SKM-1 (cell line): ENCODE results near the gene SLC41A2.
"Not testable (repeated sequence)": the region's sequence is repeated elsewhere in the genome, so short reads cannot be mapped to it uniquely, and the experiment has no call there.

ENCODE experiments used
- DNase-seq: peaks from one replicate; lab custom pipeline; 2025; ENCODE audit not compliant: unreplicated experiment; lab: John Stamatoyannopoulos, UW

Gene SLC41A2, protein sequence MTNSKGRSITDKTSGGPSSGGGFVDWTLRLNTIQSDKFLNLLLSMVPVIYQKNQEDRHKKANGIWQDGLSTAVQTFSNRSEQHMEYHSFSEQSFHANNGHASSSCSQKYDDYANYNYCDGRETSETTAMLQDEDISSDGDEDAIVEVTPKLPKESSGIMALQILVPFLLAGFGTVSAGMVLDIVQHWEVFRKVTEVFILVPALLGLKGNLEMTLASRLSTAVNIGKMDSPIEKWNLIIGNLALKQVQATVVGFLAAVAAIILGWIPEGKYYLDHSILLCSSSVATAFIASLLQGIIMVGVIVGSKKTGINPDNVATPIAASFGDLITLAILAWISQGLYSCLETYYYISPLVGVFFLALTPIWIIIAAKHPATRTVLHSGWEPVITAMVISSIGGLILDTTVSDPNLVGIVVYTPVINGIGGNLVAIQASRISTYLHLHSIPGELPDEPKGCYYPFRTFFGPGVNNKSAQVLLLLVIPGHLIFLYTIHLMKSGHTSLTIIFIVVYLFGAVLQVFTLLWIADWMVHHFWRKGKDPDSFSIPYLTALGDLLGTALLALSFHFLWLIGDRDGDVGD

DNA sequence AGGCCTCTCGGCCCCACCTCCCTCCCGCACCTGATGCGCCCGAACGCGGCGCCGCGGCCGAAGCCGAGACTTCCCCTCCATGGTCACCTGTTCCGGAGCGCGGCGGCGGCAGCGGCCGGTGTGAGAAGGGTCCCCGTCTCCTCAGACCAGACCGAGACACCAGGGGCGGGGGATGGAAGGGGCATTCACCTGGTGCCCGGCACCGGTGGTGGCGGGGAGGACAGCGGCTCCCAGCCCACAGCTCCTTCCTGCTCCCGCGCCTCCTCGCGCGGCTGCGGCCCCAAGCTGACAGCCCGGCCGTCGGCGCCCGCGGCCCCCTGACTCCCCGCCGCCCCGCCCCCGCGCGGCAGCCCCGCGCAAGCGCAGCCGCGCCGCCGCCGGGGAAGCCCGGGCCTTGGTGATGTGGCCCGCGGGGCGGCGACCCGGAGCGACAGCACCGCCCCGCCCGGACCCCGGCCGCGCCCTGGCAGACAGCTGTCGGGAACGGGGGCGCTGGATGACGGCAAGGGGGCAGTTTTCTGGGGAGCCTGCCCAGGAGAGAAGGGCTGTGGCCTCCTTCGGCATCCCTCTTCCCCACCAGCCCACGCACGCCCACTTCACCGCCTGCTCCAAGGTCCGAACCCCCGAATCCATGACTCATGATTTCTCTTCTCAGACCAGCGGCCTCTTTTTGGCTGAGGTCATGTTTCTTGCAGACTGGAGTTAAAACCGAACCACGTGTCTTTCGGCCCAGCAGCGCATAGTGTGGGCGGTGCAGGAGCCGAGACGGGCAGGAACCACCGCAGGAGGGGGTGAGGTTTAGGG is at the start of gene SLC41A2:
Gene SLC41A2 (minus strand): TSS at position 290 of the 804 bp plus-strand sequence. CDS start 29,763 bp downstream, outside the sequence.
- DNase-seq: peak; percentile 9

DNA sequence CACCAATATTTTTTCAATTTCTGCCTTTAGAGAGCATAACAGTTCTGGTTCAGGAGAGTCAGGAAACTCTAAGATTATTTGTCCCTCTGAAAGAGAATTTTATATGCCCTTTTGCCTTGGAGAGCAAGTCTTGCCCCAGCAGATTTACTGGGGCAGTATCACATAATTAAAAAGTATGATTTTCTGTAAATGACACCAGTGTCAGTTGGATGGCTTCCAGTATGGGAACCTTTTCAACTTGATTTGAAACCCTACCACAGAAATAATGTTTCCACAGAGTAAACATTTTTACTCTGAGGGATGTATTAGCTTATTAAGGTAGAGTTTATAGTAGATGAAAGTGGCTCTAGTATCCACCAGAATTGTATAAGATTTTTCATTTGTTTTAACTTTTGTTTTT is 43.4 kb upstream of the SLC41A2 start:
- DNase-seq: no peak

DNA sequence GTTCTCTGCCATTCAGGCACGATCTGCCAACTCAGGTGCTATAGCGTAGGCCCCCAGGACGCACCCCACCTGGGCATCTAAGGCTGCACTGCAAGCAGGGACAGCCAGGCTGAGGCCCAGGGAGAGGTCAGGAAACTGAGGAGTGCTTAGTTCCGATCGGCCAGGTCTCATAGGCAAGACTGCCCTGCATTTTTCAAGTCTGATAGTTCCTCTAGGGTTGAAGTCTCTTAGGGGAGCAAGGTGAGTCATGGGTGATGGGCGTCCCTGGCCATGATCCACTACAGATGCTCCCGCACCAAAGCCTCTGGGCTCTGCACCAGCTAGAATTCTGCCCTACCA is 41.2 kb upstream of the SLC41A2 start:
- no peak for DNase-seq

DNA sequence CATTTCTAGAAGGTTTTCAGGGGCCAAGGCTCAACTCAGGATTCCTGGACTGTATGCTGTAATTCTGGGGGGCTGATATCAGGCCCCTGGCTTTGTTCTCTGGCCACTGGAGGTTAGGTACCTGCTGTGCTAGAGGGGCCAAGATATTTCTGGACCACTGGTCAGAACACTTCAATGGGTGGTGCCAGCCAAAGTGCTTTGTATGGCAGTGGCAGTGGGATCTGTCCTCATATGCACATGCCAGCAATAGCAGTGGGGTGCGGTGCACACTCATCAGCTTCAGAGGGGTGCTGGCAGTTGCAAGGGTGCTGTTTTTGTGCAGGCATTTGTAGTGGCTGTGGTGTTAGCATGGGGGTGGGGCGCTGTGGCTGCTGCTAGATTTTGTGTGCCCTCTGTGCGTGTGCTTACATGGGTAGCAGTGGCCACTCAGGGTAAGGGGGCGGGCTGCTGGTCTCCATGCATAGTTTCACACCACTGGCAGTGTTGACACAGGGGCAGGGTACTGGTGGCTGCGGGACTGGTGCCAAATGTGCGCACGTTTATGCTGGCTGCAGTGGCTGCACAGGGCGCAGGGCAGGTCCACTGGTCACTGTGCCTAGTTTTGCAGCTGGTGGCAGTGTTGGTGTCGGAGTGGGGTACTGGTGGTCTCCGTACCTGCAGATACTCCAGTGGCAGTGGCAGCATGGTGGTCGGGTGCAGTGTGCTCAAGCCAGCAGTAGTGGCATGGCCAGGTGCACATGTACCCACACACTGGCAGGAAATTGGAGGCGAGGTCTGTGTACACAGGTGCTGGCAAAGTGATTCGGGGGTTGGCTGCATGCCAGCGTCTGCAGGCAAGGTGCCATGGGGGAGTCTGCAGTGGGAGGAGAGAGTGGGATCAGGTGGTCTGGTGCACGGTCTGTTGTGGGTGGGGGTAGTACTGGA is 40.6 kb upstream of the SLC41A2 start:
- DNase-seq: no peak

DNA sequence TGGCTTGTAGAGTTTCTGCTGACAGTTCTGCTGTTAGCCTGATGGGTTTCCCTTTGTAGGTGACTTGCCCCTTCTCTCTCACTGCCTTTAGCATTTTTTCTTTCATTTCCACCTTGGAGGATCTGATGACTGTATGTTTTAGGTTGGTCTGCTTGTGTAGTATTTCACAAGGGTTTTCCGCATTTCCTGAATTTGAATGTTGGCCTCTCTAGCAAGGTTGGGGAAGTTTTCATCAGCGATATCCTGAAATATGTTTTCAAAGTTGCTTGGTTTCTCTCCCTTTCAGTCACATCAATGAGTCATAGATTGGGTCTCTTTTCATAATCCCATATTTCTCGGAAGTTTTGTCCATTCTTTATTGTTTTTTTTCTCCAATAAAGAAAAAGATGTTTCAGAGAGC is 39.5 kb upstream of the SLC41A2 start:
- DNase-seq: no peak

DNA sequence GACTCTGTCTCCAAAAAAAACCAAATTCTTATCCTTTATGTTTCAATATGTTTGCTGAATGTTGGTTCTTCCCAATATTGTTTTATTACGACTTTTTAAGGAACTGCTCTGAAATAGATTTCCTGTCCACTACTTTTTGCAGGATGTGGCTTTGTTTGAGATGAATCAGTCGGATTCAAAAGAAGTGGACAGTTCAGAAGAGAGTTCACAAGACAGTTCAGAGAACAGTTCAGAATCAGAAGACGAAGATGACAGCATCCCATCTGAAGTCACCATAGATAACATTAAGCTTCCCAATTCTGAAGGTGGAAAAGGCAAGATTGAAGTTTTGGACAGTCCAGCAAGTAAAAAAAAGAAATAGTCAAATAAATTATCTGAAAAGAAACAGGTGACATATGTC is 36.2 kb upstream of the SLC41A2 start:
- DNase-seq: no peak

DNA sequence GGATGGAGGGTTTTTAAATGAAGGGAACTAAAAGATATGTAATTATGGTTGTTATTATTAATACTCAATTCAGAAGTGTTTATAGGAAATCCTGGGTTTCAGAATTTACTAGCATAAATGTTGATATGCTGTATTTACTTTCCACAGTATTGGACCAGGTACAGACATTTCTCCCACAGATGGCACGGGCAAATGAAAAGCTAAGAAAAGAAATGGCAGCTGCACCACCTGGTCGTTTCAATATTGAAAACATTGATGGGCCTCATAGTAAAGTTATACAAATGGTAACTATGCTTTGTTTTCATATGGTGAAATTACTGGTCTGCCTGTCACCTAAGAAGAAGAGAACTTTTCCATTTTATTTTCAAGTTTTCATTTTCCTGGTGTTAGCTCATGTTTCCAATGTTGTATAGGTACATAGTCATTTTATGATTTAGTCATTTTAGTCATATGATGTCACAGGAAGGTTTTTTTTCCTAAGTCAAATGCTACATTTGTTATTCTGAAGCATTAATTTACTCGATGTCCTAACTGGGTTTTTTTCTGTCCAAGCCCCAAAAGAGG is 33.6 kb upstream of the SLC41A2 start:
- DNase-seq: no peak

DNA sequence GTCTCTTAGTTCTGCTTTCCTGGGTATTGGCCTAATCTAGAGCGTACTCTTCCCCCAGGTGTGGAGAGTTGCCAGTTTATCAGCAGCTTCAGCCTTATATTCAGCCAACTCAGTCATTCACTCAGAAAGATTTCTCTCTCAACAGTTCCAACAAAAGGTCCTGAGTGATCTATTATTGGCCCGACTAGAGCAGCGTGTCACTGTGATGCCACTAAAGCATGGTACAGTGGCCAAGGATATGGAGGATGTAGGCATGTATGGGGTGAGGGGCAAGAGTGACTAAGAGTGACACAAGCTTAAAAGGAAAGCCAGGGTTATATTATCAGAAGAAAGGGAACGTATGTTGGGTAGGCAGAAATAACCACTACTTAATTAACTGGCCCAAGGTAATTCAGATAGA is 32.9 kb upstream of the SLC41A2 start:
- no peak for DNase-seq

DNA sequence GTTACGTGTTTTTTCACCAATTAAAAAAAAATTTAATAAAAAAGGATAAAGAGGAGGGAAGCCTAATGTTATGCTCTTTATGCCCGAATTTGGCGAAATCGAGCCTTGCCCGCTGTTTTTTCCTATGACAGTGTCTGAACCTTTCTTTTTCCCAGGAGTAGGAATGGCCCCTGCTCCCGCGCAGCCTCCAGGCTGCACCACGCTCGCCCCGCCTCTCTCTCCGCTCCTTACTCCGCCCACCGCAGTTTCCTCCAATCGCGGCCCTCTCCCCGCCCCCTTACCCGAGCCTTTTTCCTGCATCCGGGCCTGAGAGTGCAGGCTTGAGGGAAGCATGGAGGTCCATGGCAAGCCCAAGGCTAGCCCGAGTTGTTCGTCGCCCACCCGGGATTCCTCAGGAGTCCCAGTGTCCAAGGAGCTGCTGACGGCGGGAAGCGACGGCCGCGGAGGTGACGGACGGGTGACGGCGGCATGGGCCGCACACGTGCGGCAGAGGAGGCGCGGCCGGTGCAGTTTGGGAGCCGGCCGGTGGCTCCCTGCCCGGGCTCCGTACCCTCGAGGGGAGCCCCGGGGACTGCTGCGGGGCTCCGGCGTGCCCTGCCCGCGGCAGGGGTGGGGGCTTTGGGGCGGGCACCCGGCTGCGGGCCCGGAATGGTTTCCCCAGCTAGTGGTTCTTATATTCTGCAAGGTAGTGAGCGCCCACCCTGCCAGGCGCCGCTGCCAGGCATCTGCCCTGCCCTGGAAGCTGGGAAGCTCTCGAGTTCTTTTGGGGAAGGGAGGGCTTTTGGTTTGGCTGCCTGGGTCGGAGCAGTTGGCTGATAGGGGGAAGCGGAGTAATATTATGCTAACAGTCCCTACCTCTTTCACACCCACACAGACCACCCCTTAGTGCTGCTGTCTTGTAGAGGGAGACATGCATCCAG is 28.2 kb upstream of the SLC41A2 start, which contains the start of gene NOPCHAP1:
Gene NOPCHAP1 (plus strand): TSS at position 295 of the 920 bp plus-strand sequence. CDS start 37 bp downstream, at position 332.
- DNase-seq: peak; percentile 51

DNA sequence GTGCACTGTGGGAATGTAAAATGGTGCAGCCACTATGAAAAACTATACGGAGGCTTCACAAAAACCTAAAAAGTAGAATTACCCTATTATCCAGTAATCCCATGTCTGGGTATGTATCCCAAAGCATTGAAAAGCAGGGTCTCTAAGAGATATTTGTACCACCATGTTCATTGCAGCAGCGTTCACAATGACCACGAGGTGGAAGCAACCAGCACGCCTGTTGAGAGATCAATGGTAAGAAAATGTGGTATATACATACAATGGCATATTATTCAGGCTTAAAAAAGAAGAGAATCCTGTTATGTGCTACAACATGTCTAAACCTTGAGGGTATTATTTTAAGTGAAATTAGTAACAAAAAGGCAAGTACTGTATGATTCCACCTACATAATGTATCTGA is 27.1 kb upstream of the SLC41A2 start:
- DNase-seq: no peak

DNA sequence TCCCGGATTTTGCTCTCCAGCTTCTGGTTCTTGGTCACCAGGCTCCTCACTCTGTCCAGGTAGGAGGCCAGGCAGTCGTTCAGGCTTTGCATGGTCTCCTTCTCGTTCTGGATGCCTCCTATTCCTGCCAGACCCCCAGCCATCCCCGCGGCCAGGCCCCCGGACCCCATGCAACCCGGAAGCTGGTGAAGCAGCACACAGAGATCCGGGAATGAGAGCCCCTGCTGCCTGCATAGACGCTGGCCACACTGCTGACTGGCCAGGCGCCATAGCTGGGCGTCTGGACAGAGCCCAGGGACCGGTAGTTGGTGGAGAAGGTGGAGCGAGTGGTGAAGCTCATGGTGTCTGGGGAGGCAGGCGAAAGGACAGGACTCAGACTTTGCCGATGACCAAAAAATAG is 19.6 kb upstream of the SLC41A2 start:
- DNase-seq: not testable (repeated sequence)

DNA sequence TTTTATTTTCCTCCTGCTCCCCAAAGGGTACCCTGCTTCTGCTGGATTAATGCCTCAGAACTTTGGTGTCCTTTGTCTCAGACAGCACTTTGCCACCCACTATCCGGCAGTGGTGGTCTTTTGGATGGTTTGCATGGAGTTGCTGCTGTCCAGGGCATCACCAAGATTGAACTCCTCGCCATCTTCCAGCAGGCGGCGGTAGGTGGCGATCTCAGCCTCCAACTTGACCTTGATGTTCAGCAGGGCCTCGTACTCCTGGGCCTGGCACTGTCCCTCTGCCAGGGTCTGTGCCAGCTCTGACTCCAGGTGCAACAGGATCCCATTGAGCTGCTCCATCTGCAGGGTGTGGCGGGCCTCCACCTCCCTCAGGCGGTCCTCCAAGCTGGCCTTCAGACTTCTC is 18.6 kb upstream of the SLC41A2 start:
- DNase-seq: no peak

DNA sequence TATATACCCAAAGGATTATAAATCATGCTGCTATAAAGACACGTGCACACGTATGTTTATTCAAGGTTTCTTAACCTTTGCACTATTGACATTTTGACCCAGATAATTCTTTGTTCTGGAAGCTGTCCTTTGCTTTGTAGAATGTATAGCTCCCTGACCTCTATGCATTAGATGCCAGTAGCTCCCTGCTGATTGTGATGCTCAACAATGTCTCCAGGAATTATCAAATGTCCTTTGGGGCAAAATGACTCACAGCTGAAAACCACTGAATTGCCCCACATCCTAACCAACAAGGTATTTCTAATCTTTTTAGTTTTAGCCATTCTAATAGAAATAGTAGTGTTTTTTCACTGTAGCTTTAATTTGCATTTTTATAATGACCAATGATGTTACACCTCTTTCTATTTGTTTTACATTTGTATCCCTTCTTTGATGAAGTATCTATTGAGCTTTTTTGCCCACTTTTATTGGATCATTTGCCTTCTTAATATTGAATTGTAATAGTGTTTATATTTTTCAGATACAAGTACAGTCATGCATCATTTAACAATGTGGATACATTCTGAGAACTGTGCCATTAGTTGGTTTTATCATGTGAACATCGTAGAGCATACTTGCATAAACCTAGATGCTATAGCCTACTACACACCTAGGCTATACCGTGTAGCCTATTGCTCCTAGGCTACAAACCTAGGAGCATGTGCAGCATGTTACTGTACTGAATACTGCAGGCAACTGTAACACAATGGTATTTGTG is 17.7 kb upstream of the SLC41A2 start:
- DNase-seq: no peak

DNA sequence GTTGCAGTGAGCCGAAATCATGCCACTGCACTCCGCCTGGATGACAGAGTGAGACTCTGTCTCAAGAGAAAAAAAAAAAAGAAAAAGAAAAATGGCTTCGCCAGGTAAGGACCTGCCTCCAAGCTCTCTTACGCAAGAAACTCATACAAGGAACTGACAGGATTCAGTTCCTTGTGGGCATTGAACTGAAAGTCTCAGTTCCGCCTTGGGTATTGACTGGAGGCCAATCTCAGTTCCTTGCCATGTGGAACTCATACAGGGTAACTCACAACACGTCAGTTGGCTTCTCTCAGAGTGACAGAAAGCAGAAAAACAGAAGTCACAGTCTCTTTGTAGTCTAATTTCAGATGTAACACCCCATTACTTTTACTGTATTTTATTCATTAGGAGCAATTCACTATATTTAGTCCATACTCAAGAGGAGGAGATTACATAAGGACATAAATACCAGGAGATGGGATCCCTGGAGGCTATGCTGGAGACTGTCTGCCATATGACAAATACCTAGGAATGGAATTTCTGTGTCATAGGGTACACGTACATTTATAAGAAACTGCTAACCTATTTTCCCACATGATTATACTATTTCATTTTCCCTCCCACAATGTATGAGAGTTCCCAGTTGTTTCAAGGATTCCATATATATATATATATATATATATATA is 16.7 kb upstream of the SLC41A2 start:
- DNase-seq: peak; percentile 9

DNA sequence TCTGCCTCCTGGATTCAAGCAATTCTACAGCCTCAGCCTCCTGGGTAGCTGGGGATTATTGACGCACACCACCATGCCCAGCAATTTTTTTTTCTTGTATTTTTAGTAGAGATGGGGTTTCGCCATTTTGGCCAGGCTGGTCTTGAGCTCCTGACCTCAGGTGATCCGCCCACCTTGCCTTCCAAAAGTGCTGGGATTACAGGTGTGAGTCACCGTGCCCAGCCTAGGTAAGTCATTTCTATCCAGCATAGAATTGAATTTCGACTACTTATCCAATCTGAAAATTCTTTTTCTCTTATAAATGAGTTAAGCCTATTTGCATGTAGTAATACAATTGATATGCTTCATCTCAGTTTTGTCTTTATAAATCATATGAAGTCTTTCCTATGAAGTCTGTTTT is 15.2 kb upstream of the SLC41A2 start:
- DNase-seq: no peak

DNA sequence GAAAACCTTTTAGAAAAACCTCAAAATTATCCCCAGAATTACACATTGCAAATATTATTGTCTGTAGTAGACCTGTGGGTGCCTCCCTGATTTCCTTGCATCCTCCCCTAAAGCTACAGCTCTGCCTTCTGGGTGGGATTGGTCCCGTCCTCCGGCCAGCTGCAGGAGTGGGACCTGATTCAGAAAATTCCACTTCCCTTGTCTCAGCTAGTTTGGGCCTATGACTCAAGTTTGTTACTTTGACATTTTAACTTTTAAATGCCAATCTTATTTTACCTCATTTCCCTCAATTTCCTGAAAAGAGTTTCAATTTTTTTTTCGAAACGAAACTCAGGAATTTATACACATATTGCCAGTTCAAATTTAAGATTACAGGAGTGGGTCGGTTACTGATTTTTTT is 13.2 kb upstream of the SLC41A2 start:
- DNase-seq: no peak

DNA sequence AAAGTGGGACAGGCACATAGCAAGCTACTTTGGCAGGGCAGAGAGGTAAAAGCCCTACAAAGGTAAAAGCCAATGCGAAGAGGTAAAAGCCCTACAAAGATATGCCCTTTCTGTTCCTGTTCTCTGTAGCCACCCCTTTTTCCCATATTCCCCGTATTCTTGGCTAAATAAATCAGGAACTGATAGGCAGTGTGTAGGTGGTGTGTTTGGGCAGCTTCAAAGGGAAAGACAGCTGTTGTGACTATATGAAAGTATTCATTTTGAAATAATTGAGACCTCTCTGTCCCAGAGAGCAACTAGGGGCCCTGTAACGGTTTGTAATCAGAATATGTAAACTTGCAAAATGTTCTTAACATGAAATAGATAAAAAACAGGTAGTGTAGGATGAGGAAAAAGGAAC is 11.3 kb upstream of the SLC41A2 start:
- DNase-seq: no peak

DNA sequence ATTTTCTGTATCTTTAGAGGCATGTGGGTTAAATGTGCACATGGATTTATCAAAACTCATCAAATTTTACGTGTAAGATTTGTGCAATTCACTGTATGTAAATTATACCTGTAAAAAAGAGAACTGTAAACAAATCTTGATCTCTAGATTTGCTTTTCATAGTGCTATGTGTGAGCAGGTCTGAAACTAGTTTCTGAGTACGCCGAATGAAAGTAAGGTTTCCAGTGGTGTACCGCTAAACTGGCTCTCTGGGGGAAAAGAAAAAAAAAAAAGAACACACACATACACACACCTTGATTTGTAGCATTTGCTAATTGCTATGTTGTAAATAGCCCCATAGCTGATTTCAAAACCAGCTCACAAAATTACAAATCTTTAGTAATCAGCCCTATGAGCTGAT is 8.6 kb upstream of the SLC41A2 start:
- no peak for DNase-seq
